Esophagus (tissue), 2 donors: ENCODE measurements around the gene DLL4. TPM values are rescaled to one million over a fixed set of nuclear protein-coding genes. Genes with fewer than 3 reads are reported as not detected.
A peak's percentile ranks its signal among the peaks of the same experiment; 100 is the strongest.

Experiments
- H3K27ac ChIP-seq, 2 donors: one replicate each; pipeline ENCODE4 v1.5.1; 2013; ENCODE audit warnings: low read depth in 2 of 2, mild to moderate bottlenecking in 2 of 2, inconsistent platforms in 1 of 2, low read length in 1 of 2, moderate library complexity in 1 of 2
- H3K27me3 ChIP-seq, 2 donors: one replicate each; pipeline ENCODE4 v1.6.1; 2013; ENCODE audit warnings: low read length in 2 of 2, control low read depth in 1 of 2, mild to moderate bottlenecking in 1 of 2; ENCODE audit not compliant: insufficient read depth in 2 of 2, control insufficient read depth in 1 of 2
- H3K36me3 ChIP-seq, 2 donors: one replicate each; pipeline ENCODE4 v1.6.1; 2013; ENCODE audit warnings: low read length in 1 of 2; ENCODE audit not compliant: control insufficient read depth in 2 of 2, insufficient read depth in 2 of 2
- H3K4me1 ChIP-seq, 2 donors: one replicate each; pipeline ENCODE4 v1.6.1; 2013; ENCODE audit warnings: low read length in 1 of 2; ENCODE audit not compliant: control insufficient read depth in 2 of 2, insufficient read depth in 2 of 2
- H3K4me3 ChIP-seq, 2 donors: one replicate each; pipeline ENCODE4 v1.5.1; 2013; ENCODE audit warnings: low read length in 2 of 2, mild to moderate bottlenecking in 2 of 2, low read depth in 1 of 2, moderate library complexity in 1 of 2
- H3K9me3 ChIP-seq, 2 donors: one replicate each; pipeline ENCODE4 v1.6.1; 2013; ENCODE audit warnings: mild to moderate bottlenecking in 2 of 2, low read depth in 1 of 2, low read length in 1 of 2, moderate library complexity in 1 of 2; ENCODE audit not compliant: control insufficient read depth in 2 of 2, insufficient read depth in 1 of 2
- WGBS, 2 donors: extraction: QIAGEN DNeasy Blood & Tissue Kit; methylation state at CpG; one replicate each; pipeline ENCODE4 v1.1.7; 2013; 5-methylcytosine and 5-hydroxymethylcytosine counted together
- polyA plus RNA-seq, 2 donors: library from polyadenylated mRNA; stranded (reverse); fragments of 200-250 nt; gene quantifications; one replicate each; pipeline ENCODE4 v1.2.3, GENCODE V29; 2013
- donor health status: healthy with polysubstance abuse.
- donor health status: Bipolar disorder and iron deficiency.

Gene DLL4
- polyA plus RNA-seq, 2 donors, result 1.8 to 1.9 TPM

DNA sequence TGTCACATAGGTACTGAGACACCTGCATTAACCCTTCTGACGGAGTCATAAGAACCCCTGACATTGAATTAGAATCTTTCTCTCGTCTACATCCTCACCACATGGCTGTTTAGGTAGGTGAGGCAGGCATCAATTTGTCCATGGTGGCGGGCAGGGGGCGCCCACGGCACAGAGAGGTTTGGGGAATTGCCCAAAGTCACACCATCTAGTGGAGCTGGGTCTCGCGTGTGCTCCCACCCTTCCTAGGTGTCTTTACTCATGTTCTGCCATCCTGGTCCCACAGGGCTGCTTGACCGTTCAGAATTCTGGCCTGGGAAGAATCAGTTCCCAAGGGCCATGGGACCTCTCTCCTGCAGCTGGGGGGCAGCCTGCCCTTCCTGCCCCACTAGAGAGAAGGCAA, 14.7 kb upstream of the DLL4 start:
- no peak overlapping the region for H3K27ac ChIP-seq
- no peaks in the 10 kb centered on the region for H3K36me3 ChIP-seq
- no peak overlapping the region for H3K4me3 ChIP-seq
- H3K4me1 ChIP-seq, result peaks cover 0 to 9% of the 10 kb centered on the region in 2 donors
- 90% methylated on average over 8 of the region's 8 CpGs for WGBS, 2 donors
- no peaks in the 10 kb centered on the region for H3K9me3 ChIP-seq
- H3K27me3 ChIP-seq, result no peaks in the 10 kb centered on the region

DNA sequence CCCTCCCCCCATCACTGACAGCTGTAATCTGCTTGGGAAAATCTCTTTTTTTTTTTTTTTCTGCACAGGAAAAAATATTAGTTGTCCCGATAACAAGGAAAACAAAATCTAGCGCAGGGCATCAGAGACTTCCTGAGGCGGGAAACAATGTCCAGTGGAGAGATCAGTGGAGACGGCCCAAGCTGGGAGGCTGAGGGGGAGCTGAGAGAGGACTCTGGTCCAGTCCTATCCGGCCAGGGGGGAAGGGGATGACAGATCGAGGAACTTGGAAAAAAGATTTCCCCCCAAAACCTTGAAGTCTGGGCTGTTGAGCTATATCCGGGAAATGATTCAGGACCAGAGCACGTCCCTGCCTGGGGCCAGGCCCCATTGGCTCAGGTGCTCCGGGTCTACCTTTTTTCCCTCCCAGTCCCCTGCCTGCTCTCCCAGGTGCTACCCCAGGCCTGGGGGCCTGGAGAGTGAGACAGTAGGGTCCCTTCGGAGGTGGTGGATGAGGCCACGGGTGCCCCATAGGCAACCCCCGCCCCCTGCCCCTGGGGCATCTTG, 14.0 kb upstream of the DLL4 start:
- no peaks in the 10 kb centered on the region for H3K36me3 ChIP-seq
- 82 to 83% methylated on average over 11 to 12 of the region's 12 CpGs for WGBS, 2 donors
- no peaks in the 10 kb centered on the region for H3K9me3 ChIP-seq
- no peak overlapping the region for H3K27ac ChIP-seq
- H3K4me1 ChIP-seq, result peaks cover 0 to 4% of the 10 kb centered on the region in 2 donors
- H3K4me3 ChIP-seq, result no peak overlapping the region
- H3K27me3 ChIP-seq, result no peaks in the 10 kb centered on the region

DNA sequence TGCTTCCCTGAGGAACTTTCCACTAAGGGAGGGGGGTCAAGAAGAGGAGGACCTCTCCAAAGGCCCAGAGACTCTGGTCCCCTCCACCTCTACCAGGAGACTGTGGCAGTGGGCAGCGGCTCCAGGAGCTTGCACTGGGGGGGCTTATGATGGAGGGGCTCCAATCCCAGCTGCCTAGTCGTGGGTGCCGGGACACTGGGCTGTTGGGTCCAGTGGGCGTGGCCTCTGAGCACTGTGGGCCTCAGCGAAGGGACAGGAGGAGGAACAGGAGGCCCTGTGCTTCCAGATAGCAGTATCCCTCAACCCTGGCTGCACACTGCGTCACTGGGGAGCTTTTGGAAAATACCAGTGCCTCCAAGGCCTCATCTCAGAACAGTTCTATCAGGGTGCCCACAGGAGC, 13.5 kb upstream of the DLL4 start:
- Histone ChIP-seq H3K9me3 (no peaks in the 10 kb centered on the region), H3K4me3 (no peak overlapping the region), H3K4me1 (peaks cover 0 to 4% of the 10 kb centered on the region in 2 donors), H3K36me3 (no peaks in the 10 kb centered on the region), H3K27ac (no peak overlapping the region), H3K27me3 (no peaks in the 10 kb centered on the region)
- WGBS, 2 donors, result 76% methylated on average over 6 of the region's 6 CpGs

DNA sequence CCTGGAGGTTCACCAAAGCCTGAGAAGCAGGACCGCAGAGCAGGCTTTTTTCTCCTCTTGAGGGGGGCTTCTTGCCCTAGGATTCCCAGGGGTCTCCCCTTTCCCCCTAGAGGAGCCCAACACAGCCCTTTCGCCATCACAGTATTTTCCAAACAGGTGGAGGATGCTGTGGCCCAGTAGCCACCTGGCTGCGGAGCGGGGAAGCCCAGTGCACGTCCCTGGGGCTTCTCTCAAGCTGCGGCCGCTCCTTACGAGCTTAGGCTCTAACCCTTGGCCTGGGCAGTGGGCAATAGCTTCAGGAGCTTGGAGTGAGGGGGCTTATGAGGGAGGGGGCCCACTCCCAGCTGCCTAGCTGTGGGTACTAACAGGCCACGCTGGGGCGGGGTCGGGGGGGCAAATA, 11.6 kb upstream of the DLL4 start:
- Histone ChIP-seq H3K4me3 (no peak overlapping the region), H3K36me3 (no peaks in the 10 kb centered on the region), H3K9me3 (no peaks in the 10 kb centered on the region), H3K4me1 (no peaks in the 10 kb centered on the region), H3K27me3 (no peaks in the 10 kb centered on the region), H3K27ac (peak overlapping the region in 1 of 2 donors; percentile 19)
- 67 to 75% methylated on average over 11 of the region's 11 CpGs for WGBS, 2 donors

DNA sequence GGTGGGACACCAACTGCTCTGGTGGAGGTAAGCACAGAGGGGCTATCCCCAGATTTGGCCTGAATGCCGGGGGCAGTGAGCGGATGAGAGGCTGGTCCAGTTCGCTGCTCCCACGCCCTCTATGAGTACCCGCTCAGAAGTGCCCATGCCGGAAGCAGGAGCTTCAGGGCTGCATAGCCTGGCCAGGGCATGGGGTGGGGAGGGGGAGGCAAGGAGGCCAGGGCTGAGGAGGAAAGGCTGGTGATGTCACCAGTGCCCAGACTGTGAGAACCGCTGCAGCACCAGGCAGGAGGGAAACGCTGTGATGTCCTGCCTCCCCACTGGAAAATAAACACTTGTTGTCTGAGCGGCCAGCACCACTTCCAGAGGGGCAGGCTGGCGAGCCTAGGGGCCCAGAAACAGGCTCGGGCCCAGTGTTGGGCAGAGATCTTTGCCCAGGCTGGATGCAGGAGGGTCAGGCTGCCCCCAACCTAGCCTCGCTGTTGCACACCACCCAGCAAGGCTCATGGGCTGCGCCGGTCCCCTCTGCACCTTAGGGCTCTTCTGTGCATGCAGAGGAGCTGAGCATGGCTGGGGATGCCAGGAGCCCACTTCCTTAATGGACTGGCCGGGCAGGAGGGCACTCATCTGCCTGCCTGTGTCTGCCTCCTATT, 10.9 kb upstream of the DLL4 start:
- H3K4me1 ChIP-seq, result no peaks in the 10 kb centered on the region
- no peaks in the 10 kb centered on the region for H3K36me3 ChIP-seq
- H3K27ac ChIP-seq, result peak overlapping the region; percentile 19 to 39
- no peak overlapping the region for H3K4me3 ChIP-seq
- 79 to 85% methylated on average over 15 of the region's 15 CpGs for WGBS, 2 donors
- no peaks in the 10 kb centered on the region for H3K9me3 ChIP-seq
- H3K27me3 ChIP-seq, result no peaks in the 10 kb centered on the region

DNA sequence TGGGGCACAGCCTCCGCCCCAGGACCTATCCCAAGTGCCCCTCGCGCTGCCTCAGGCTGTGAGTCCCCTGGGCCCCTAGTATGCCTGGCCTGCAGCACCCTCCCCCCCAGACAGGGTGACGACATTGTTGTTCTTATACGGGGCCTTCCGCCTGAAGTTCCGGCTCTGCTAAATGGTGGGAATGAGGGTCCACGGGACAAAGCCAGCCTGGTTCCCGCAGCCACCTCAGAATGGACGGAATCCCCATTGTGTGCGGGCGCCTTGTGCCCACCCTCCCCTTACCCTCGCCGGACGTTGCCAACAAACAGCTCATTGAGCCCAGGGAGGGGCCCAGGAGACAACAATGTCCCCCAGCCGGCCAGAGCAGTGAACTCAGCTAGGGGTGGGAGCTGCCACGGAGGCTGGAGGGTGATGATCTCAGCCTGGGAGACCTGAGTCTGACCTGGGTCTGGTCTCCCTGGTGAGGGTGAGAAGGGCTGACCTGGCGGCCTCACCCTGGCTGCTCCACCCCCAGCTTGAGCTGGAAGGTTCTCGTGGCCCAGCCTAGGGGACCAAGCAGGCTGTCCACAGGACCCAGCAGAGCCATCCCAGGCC, 10.2 kb upstream of the DLL4 start:
- peaks cover 0 to 2% of the 10 kb centered on the region in 2 donors for H3K27me3 ChIP-seq
- H3K4me3 ChIP-seq, result no peak overlapping the region
- no peak overlapping the region for H3K27ac ChIP-seq
- WGBS, 2 donors, result 76 to 79% methylated on average over 17 to 19 of the region's 19 CpGs
- no peaks in the 10 kb centered on the region for H3K9me3 ChIP-seq
- H3K36me3 ChIP-seq, result no peaks in the 10 kb centered on the region
- H3K4me1 ChIP-seq, result no peaks in the 10 kb centered on the region

DNA sequence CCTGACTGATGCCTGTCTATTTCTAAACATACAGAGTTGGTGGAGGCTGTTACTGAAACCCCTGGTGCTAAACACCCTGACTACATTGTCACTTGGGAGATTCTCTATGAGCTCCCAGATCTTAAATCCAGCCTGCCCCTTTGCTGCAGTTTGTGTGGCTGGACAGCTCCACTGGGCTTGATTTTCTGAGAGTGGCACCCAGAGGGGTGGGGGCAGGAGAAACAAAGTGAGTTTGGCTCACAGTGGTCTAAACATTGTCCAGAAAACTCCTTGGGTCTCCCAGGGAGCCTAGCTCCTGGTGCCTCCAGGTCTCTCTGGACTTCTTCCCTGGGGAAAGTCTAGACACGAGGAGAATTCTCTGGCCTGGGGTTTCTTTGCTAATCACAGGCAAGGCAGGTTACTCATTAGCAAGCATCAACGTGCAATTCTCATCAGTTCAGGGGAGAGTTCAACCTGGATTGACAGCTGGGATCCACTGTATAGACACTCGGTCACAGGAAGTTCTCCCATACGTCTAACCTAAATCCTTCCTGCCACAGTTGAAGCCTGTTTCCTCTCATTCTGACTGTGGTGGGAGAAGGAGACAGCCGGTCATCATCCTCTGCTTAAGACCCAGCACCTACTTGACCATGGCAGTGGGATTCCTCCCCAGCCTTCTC, 7.1 kb upstream of the DLL4 start:
- peaks cover 2 to 3% of the 10 kb centered on the region in 2 donors for H3K27me3 ChIP-seq
- H3K4me1 ChIP-seq, result peaks cover 7 to 10% of the 10 kb centered on the region in 2 donors
- H3K9me3 ChIP-seq, result no peaks in the 10 kb centered on the region
- H3K4me3 ChIP-seq, result no peak overlapping the region
- 49 to 53% methylated on average over 5 of the region's 5 CpGs for WGBS, 2 donors
- H3K27ac ChIP-seq, result no peak overlapping the region
- H3K36me3 ChIP-seq, result no peaks in the 10 kb centered on the region

DNA sequence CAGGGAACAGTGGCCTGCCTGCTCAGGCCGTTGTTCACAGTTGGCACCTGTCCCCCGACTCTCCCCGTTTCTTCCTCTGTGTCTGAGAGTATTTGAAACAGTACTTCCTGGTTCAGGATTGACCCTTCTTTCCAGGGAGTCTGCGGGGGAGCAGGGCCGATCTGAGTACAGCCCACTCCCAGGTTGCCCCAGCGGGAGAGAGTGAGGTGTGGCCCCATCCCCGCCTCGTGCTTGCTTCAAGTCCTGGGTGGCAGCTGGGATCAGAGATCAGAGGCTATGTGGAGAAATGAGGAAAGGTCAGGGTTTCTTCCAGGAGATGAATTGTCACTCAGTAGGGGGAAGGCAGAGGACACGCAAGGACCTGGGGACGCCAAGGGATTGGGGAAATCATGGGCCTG, 6.5 kb upstream of the DLL4 start:
- Histone ChIP-seq H3K27me3 (peaks cover 2 to 3% of the 10 kb centered on the region in 2 donors), H3K4me3 (no peak overlapping the region), H3K27ac (no peak overlapping the region), H3K4me1 (peaks cover 7 to 13% of the 10 kb centered on the region in 2 donors), H3K36me3 (no peaks in the 10 kb centered on the region), H3K9me3 (no peaks in the 10 kb centered on the region)
- WGBS, 2 donors, result 70 to 73% methylated on average over 10 of the region's 10 CpGs

DNA sequence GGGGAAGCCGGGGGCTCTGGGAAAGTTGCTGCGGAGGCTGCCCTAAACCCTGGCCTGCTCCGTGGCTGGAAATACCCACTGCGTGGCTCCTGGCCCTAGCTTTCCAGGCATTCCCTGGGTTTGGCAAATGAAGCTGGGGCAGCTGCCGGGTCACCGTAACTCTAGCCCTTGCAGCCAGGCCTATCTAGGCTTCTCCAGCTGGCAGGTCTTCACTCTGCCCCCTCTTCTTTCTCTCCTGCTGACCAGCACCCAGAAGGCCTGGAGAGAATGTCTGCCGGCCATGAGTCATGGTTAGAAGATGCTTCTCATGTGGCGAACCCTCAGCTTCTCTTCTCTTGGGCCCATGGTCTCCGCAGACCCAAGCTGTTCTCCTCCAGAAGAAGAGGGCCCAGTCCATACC, 5.6 kb upstream of the DLL4 start:
- 91 to 92% methylated on average over 9 of the region's 9 CpGs for WGBS, 2 donors
- H3K4me1 ChIP-seq, result peaks cover 11 to 15% of the 10 kb centered on the region in 2 donors
- no peak overlapping the region for H3K4me3 ChIP-seq
- H3K9me3 ChIP-seq, result no peaks in the 10 kb centered on the region
- H3K36me3 ChIP-seq, result no peaks in the 10 kb centered on the region
- no peak overlapping the region for H3K27ac ChIP-seq
- peaks cover 2 to 10% of the 10 kb centered on the region in 2 donors for H3K27me3 ChIP-seq
